GM10248 (cell line): ENCODE data around the gene KATNB1.
"Not testable (repeated sequence)": the region's sequence is repeated elsewhere in the genome, so short reads cannot be mapped to it uniquely, and the experiment has no call there.

Experiments
- CTCF ChIA-PET: fragments of 300-600 bp; sonication (Branson Sonifier 250); formaldehyde crosslinking; extraction: SDS; loops from one replicate; lab custom pipeline; 2021; ENCODE audit warnings: antibody characterized with exemption; lab: Yijun Ruan, JAX
- POLR2A ChIA-PET: fragments of 350-650 bp; sonication (Branson Sonifier 250); formaldehyde crosslinking; extraction: SDS; loops from one replicate; lab custom pipeline; 2020; ENCODE audit warnings: antibody characterized with exemption; lab: Yijun Ruan, JAX
- DNase-seq: peaks from one replicate; pipeline ENCODE4 v3.0.0; 2012; ENCODE audit errors: extremely low spot score
- TF ChIP-seq, protein P1 (sequence below): IDR thresholded peaks from 2 replicates; pipeline ENCODE4 v1.5.1; 2012; ENCODE audit warnings: mild to moderate bottlenecking, low read depth; ENCODE audit errors: extremely low read depth, missing control alignments, control extremely low read depth

KATNB1 gene

DNA sequence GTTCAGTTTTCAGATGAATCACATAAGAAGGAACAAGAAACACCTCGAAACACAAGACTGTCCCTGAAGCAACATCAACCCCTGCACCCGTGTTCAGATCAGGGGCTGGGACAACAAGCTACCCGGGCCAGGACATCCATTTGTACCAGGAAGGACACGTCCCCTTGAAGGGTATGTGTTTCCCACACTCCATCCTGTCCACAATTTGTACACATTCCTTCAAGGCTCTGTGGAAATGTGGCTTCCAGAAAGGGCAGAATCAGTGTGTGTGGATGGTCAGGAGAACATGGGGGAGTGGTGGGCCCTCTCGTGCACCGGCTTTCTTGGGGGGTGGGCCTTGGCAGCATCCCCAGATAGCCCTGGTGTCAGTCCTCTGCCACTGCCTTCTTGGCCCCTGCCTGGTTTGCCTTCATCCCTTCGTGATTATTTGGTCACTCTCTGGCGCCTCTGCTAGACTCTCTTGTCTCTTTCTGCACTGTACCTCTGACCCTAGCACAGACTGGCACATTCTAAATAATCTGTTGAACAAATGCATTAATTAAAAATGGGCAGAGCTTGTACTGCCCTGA lies 56.4 kb downstream of the KATNB1 start:
- ChIA-PET POLR2A (no interaction called here), CTCF (interaction anchor here (1.0 to 1.5 kb wide), 3 partner anchors 15 to 34 kb away, joined by 3 to 5 read pairs (median 3); no protein-coding TSS in a partner anchor)
- TF ChIP-seq, protein P1, sequence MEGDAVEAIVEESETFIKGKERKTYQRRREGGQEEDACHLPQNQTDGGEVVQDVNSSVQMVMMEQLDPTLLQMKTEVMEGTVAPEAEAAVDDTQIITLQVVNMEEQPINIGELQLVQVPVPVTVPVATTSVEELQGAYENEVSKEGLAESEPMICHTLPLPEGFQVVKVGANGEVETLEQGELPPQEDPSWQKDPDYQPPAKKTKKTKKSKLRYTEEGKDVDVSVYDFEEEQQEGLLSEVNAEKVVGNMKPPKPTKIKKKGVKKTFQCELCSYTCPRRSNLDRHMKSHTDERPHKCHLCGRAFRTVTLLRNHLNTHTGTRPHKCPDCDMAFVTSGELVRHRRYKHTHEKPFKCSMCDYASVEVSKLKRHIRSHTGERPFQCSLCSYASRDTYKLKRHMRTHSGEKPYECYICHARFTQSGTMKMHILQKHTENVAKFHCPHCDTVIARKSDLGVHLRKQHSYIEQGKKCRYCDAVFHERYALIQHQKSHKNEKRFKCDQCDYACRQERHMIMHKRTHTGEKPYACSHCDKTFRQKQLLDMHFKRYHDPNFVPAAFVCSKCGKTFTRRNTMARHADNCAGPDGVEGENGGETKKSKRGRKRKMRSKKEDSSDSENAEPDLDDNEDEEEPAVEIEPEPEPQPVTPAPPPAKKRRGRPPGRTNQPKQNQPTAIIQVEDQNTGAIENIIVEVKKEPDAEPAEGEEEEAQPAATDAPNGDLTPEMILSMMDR = no peak
- no peak for DNase-seq

DNA sequence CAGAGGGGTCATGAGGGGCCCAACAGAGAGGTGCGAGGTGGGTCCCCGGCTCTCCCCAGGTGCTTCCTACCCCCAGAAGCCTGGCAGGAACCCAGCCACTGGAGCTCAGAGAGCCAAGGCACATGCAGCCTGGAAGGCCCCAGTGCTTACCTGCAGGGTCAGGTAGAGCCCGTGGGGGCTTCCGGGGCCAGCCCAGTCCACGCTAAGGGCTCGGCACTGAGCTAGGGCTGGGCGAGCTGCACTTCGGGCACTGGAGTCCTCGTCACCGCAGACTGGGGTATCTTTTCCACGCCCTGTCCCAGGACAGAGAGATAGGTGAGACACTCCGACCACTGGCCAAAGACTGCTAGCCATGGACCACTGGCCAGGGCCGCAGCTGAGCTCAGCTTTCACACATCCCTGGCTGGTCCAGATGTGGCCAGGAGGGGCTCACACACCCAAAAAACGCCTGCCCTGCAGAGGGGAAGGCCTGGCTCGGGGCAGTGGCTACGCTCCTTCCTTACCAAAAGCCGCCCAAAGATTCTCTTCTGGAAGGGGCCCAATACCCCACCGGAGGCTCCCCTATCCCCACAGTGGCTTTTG lies 59.4 kb downstream of the KATNB1 start:
- DNase-seq = no peak
- POLR2A ChIA-PET = no interaction called here
- CTCF ChIA-PET = interaction anchor here (0.8 to 1.9 kb wide), 7 partner anchors 12 to 68 kb away, joined by 3 to 8 read pairs (median 3); no protein-coding TSS in a partner anchor
- TF ChIP-seq, protein P1 = no peak

DNA sequence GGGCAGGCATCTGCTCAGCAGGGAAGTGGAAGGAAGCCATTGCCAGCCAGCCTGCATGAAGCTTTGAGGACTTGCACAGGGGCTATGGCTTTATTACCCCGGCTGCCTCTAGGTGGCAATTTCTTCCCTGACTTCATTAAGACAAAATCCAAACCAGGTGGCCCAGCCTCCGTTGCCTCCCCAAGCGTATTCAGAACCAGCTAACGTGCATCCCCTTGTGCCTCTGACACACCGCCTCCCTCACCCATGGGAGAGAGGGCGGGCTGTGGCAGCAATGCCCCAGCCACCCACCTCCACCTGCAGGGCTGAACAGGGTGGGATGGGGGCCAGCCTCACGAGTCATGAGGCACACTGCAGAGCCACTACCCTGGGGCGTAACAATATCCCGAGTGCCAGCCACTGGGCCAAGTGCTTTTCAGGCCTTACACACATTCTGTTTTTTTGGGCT lies 59.9 kb downstream of the KATNB1 start:
- TF ChIP-seq, protein P1 = peak; percentile 51
- ChIA-PET CTCF (interaction anchor here (0.7 to 1.9 kb wide), 5 partner anchors 11 to 67 kb away, joined by 3 to 8 read pairs (median 5); no protein-coding TSS in a partner anchor), POLR2A (no interaction called here)
- DNase-seq = peak; percentile 65

DNA sequence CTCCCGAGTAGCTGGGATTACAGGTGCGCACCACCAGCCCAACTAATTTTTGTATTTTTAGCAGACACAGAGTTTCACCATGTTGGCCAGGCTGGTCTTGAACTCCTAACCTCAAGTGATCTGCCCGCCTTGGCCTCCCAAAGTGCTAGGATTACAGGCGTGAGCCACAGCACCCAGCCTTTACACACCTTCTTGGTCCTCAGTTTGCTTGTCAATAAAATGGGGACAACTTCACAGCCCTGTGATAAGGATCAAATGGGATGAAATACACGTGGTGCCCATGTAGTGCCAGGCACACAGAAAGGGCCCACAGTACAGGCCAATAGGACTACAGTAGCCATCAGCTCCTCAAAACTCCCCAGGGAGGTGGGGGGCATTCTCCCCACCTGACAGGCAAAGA lies 60.4 kb downstream of the KATNB1 start:
- CTCF ChIA-PET = interaction anchor here (0.7 to 2.1 kb wide), 3 partner anchors 14 to 20 kb away, joined by 3 to 5 read pairs (median 4); no protein-coding TSS in a partner anchor
- DNase-seq, POLR2A ChIA-PET: not testable (repeated sequence)

DNA sequence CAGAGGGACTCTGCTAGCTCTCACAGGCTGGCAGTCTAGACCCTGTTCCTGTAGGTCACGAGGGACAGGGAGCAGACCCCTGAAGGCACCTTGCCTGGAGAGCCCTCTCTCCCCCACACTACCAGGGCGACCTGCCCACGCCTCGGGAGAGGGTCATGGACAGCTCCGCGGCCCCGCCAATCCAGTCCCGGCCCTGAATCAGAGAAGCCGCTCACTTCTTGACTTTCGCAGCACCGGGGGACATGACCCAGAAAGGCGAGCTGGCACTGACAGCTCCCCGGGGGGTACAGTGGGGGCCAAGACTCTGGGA lies 61.6 kb downstream of the KATNB1 start:
- POLR2A ChIA-PET = no interaction called here
- DNase-seq = no peak
- CTCF ChIA-PET = interaction anchor here (1.3 to 2.1 kb wide), 3 partner anchors 14 to 221 kb away, joined by 3 to 5 read pairs (median 3); no protein-coding TSS in a partner anchor
- TF ChIP-seq, protein P1 = no peak

DNA sequence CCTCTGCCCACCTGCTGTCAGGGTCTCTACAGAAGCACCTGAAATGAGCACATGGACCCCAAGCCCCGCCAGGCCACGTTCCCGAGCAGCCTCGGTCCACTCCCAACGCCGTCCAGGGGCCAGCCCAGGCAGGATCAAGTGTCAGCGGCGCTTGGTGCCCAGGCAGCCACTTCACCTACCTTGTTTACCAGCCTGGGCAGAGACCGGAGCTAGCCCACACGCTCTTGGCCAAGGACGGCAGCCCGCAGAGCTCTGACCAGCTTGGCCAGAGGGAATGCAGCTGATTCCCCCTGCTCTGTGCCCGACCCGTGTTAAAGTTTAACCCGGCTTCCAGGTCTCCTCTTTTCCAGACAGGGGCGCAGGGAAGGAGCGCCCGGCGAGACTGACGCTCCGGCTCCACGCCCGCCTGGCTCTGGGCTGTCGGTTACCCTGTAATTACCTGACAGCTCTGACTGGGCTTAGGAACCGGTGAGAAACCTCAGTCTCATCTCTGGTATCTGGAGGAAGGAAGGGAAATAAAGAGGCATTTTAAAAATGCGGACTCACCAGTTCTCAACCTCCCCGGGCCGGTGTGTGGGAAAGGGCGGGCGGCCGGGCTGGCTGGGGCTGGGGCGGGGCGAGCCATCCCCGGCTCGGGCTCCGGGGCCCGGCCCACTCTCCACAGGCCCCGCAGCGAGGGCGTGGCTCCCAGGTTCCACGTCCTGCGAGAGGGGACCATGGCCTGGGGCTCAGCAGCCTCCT lies 62.1 kb downstream of the KATNB1 start:
- TF ChIP-seq, protein P1 = no peak
- CTCF ChIA-PET = interaction anchor here (1.3 to 2.1 kb wide), 3 partner anchors 13 to 221 kb away, joined by 3 to 5 read pairs (median 3); no protein-coding TSS in a partner anchor
- no peak for DNase-seq
- POLR2A ChIA-PET = no interaction called here
